Activated CD8-positive, alpha-beta T cell treated with anti-CD3 and anti-CD28 coated beads, Interleukin-2, amount 10 ng/mL, durations not matched to agents 7 days and 5 days (primary cell): Measurements from ENCODE around the gene COL4A4. TPM values are rescaled to one million over a fixed set of nuclear protein-coding genes. Genes with fewer than 3 reads are reported as not detected.
A peak's percentile ranks its signal among the peaks of the same experiment; 100 is the strongest.
"Not testable (repeated sequence)": the region's sequence is repeated elsewhere in the genome, so short reads cannot be mapped to it uniquely, and the experiment has no call there.

ENCODE experiments used
- ATAC-seq: fragments of 150-1000 bp; cut with Tn5 transposase; one replicate; pipeline ENCODE4 v1.10.0; 2021; ENCODE audit warnings: moderate library complexity
- CTCF ChIA-PET: fragments of 350-600 bp; sonication (Branson Sonifier 250); formaldehyde crosslinking; loops from one replicate; lab custom pipeline; 2021; ENCODE audit warnings: antibody characterized with exemption; lab: Charles Lee
- POLR2A ChIA-PET: fragments of 350-600 bp; sonication (Branson Sonifier 250); formaldehyde crosslinking; loops from one replicate; lab custom pipeline; 2021; ENCODE audit warnings: antibody characterized with exemption; lab: Charles Lee
- DNase-seq: peaks from one replicate; pipeline ENCODE4 v3.0.0-alpha.2; 2020
- H3K27ac Mint-ChIP-seq: one replicate; pipeline ENCODE4 v1.8.0; 2021; ENCODE audit warnings: mild to moderate bottlenecking, mixed read lengths
- H3K27me3 Mint-ChIP-seq: one replicate; pipeline ENCODE4 v1.8.0; 2021; ENCODE audit warnings: low read depth, mixed read lengths
- H3K36me3 Mint-ChIP-seq: one replicate; pipeline ENCODE4 v1.8.0; 2021; ENCODE audit warnings: low read depth, mixed read lengths
- H3K4me1 Mint-ChIP-seq: one replicate; pipeline ENCODE4 v1.8.0; 2021; ENCODE audit warnings: low read depth, mixed read lengths
- H3K4me3 Mint-ChIP-seq: one replicate; pipeline ENCODE4 v1.8.0; 2021; ENCODE audit warnings: mild to moderate bottlenecking, mixed read lengths
- H3K9me3 Mint-ChIP-seq: one replicate; pipeline ENCODE4 v1.8.0; 2022; ENCODE audit warnings: mixed read lengths; ENCODE audit not compliant: insufficient read depth
- total RNA-seq, 2 experiments: library from RNA; stranded (reverse); gene quantifications; one replicate each; pipeline ENCODE4 v1.2.3, GENCODE V29; 2021

COL4A4 gene
- total RNA-seq, 2 experiments from 2014 or later = not detected

DNA sequence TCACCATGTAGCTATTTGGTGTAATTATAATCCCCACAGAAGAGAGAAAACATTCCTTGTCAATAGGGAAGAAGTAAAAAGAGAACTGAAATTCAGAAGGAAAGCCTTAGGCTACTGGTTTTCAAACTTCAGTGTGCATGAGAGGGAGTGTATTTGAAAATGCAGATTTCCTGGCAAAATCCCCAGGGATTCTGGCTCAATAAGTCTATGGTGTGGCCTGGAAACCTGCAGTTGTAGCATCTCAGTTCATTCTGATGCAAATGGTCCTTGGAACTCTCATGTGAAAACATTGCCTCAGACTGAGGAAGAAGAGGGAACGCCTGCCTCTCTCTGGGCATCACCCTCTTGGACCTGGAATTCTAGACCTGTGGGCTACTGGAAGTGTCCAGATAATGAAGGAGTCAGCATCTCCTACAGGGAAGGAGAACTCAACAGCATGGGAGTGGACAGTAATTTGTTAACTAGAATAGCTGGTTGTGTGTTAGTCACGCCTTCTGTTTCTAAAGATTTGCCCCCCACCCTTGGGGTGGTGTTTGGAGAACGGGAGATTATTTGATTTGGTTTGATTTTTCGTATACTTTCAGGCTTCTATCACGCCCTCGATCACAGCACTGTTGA lies 21.7 kb upstream of the COL4A4 start:
- no peaks in the 10 kb centered on the region for H3K9me3 Mint-ChIP-seq
- no peaks in the 10 kb centered on the region for H3K4me1 Mint-ChIP-seq
- no peaks in the 10 kb centered on the region for H3K36me3 Mint-ChIP-seq
- H3K27ac Mint-ChIP-seq = no peak overlapping the region
- no peak overlapping the region for H3K4me3 Mint-ChIP-seq
- H3K27me3 Mint-ChIP-seq = peaks cover 13% of the 10 kb centered on the region
- ChIA-PET CTCF (interaction anchor here (1.5 kb wide), 1 partner anchor 48 kb away, joined by 3 read pairs; no protein-coding TSS in a partner anchor), POLR2A (no interaction called here)
- ATAC-seq (no peak), DNase-seq (no peak)

- H3K4me1 Mint-ChIP-seq = no peaks in the 10 kb centered on the region
- H3K9me3 Mint-ChIP-seq = no peaks in the 10 kb centered on the region
- H3K27me3 Mint-ChIP-seq = peaks cover 8% of the 10 kb centered on the region
- CTCF ChIA-PET = no interaction called here
- no peaks in the 10 kb centered on the region for H3K36me3 Mint-ChIP-seq
- no peak overlapping the region for H3K4me3 Mint-ChIP-seq
- no peak for DNase-seq
- no peak overlapping the region for H3K27ac Mint-ChIP-seq
- ATAC-seq = no peak
- POLR2A ChIA-PET = no interaction called here
Observed at GRCh38 chr2:227183657-227184367, 19.8 kb upstream of the COL4A4 start.

DNA sequence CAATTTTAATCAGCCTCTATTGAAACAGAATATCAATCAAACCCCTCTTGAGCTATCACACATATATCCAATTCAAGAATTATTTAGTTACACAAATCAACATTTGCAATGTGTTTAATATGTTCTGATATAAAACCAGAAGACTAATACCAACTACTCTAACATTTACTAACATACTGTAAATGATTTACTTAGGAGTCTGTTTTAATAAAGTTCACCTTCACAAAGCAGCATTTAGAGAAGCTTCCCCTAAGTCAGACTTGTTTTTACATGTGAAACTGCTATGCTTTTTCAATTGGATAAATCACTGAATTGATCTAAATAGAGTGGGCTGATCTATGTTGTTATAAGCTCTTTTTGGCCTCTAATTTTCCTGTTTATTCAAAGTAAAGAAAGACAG lies 18.8 kb upstream of the COL4A4 start:
- no peak overlapping the region for H3K27ac Mint-ChIP-seq
- peaks cover 6% of the 10 kb centered on the region for H3K27me3 Mint-ChIP-seq
- no peak for ATAC-seq

DNA sequence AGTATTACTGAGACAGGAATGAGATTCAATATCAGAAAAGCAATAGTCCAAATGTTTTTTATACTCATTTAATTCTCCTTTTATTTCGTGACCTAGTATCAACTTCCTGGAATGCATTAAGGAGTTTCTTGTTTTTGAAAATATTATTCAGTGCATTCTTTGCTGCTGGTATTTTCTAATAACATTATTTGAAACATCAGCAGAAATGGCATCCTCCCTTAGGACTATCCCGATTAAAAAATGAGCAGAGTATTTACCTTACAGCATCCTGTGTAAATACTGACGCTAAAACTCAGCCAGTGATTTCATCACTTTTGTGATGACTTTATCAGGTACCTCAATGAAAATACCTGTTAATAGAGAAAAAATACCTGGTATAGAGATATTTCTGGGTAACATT lies 16.8 kb upstream of the COL4A4 start:
- DNase-seq (no peak), ATAC-seq (no peak)
- Mint-ChIP-seq H3K4me3 (no peak overlapping the region), H3K27me3 (peaks cover 3% of the 10 kb centered on the region), H3K36me3 (no peaks in the 10 kb centered on the region), H3K4me1 (no peaks in the 10 kb centered on the region), H3K27ac (no peak overlapping the region), H3K9me3 (no peaks in the 10 kb centered on the region)
- ChIA-PET POLR2A (no interaction called here), CTCF (no interaction called here)

More for the DNA sequence above, 18.8 kb upstream of the COL4A4 start:
- CTCF ChIA-PET = interaction anchor here (1.1 kb wide), 1 partner anchor 56 kb away, joined by 3 read pairs; no protein-coding TSS in a partner anchor
- H3K4me3 Mint-ChIP-seq = no peak overlapping the region
- POLR2A ChIA-PET = no interaction called here
- DNase-seq = no peak
- H3K9me3 Mint-ChIP-seq = no peaks in the 10 kb centered on the region
- no peaks in the 10 kb centered on the region for H3K4me1 Mint-ChIP-seq
- no peaks in the 10 kb centered on the region for H3K36me3 Mint-ChIP-seq

DNA sequence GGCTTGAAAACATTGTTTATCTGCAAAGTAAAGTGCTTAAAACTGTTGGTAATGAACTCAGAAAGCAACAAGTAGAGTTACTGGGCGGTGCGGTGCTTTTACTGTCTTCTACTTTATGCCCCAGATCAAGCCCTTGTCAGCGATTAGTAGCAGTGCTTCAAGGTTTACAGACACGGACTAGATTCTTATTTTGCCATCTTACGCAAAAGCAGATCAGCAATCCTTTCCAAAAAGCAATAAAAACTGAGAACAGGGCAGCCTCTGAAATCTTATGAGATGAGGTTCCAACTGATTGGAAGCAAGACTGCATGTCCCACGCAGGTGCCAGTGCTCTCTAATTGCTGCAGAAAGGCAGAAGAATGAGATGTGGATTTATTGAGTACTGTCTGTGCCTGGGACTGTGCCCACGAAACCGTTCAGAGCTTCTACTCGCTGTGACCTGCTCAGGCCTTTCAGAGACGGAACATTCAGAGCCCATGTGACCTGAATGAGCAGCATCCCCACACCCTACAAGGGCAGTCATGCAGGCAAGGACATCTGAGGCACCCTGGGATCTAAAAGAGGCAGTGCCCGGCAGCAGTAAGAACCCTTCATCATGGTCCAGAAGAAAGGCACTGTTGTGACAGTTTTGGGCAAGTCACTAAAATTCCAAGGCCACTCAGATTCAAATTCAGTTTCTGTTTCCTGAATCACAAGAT lies 16.1 kb upstream of the COL4A4 start:
- CTCF ChIA-PET = no interaction called here
- Mint-ChIP-seq H3K4me1 (no peaks in the 10 kb centered on the region), H3K36me3 (no peaks in the 10 kb centered on the region), H3K27me3 (peaks cover 3% of the 10 kb centered on the region), H3K4me3 (no peak overlapping the region), H3K9me3 (no peaks in the 10 kb centered on the region), H3K27ac (no peak overlapping the region)
- ATAC-seq (no peak), DNase-seq (no peak)
- POLR2A ChIA-PET = no interaction called here

- CTCF ChIA-PET = no interaction called here
- DNase-seq (no peak), ATAC-seq (no peak)
- H3K36me3 Mint-ChIP-seq = no peaks in the 10 kb centered on the region
- POLR2A ChIA-PET = no interaction called here
- no peak overlapping the region for H3K4me3 Mint-ChIP-seq
- no peaks in the 10 kb centered on the region for H3K9me3 Mint-ChIP-seq
- H3K4me1 Mint-ChIP-seq = no peaks in the 10 kb centered on the region
- H3K27me3 Mint-ChIP-seq = peaks cover 3% of the 10 kb centered on the region
- no peak overlapping the region for H3K27ac Mint-ChIP-seq
Observed at GRCh38 chr2:227177592-227178336, 13.8 kb upstream of the COL4A4 start.

DNA sequence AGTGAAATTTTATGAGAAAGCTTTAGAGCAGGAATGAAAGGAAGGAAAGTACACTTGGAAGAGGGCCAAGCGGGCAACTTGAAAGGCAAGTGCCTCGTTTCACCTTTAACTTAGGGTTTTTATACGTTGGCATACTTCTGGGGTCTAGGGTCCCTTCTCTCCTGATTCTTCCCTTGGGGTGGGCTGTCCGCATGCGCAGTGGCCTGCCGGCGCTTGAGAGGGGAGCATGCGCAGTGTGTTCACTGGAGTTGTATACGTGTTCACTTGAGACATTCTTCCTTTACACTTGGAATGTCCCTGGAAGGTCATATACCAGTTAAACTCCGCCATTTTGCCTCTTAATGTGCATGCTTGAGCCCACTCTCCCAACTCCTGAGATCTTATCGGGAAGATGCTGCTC lies 7.8 kb upstream of the COL4A4 start:
- POLR2A ChIA-PET, H3K36me3 Mint-ChIP-seq, ATAC-seq, H3K27me3 Mint-ChIP-seq, DNase-seq, H3K4me3 Mint-ChIP-seq, H3K4me1 Mint-ChIP-seq, H3K27ac Mint-ChIP-seq, CTCF ChIA-PET, H3K9me3 Mint-ChIP-seq: not testable (repeated sequence)

- H3K4me3 Mint-ChIP-seq = peak overlapping the region; percentile 58
- no peak overlapping the region for H3K27ac Mint-ChIP-seq
- POLR2A ChIA-PET = no interaction called here
- CTCF ChIA-PET = no interaction called here
- no peaks in the 10 kb centered on the region for H3K9me3 Mint-ChIP-seq
- no peaks in the 10 kb centered on the region for H3K36me3 Mint-ChIP-seq
- H3K27me3 Mint-ChIP-seq = peaks cover 66% of the 10 kb centered on the region
- ATAC-seq = peak; percentile 69
- H3K4me1 Mint-ChIP-seq = peaks cover 9% of the 10 kb centered on the region
- peak; percentile 48 for DNase-seq
Observed at GRCh38 chr2:227164763-227165291, 822 bp upstream of the COL4A4 start.

- Mint-ChIP-seq H3K4me1 (peaks cover 9% of the 10 kb centered on the region), H3K36me3 (no peaks in the 10 kb centered on the region), H3K9me3 (no peaks in the 10 kb centered on the region), H3K4me3 (peak overlapping the region; percentile 61), H3K27me3 (peaks cover 74% of the 10 kb centered on the region), H3K27ac (no peak overlapping the region)
- CTCF ChIA-PET = interaction anchor here (0.8 kb wide), 1 partner anchor 75 kb away, joined by 3 read pairs; no protein-coding TSS in a partner anchor
- ATAC-seq (peak; percentile 8), DNase-seq (no peak)
- POLR2A ChIA-PET = no interaction called here
Observed at GRCh38 chr2:227163485-227163997, 464 bp downstream of the COL4A4 start.

DNA sequence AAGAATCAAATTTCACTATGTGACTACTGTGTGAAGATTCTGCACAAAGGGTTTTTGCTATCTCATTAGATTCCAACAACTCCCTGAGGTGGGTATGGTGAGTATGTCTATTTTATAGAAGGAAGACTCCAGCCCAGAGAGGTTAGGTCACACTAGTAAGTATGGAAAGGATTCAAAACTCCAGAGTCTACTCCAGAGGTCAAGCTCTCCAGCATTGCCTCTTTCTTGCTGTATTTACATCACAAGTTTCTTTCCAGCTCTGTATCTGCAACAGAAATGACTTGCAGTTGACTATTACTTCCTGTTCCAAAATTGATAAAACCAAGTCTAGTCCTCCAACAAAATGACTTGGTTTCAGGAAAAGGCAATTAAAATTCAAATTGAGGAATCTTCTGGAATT lies 2.1 kb downstream of the COL4A4 start:
- ATAC-seq (no peak), DNase-seq (no peak)
- Mint-ChIP-seq H3K27ac (no peak overlapping the region), H3K36me3 (no peaks in the 10 kb centered on the region), H3K4me1 (peaks cover 9% of the 10 kb centered on the region), H3K9me3 (no peaks in the 10 kb centered on the region), H3K4me3 (no peak overlapping the region), H3K27me3 (peaks cover 72% of the 10 kb centered on the region)
- POLR2A ChIA-PET = no interaction called here
- CTCF ChIA-PET = no interaction called here

- Mint-ChIP-seq H3K27me3 (peaks cover 60% of the 10 kb centered on the region), H3K9me3 (no peaks in the 10 kb centered on the region), H3K4me3 (no peak overlapping the region), H3K4me1 (peaks cover 7% of the 10 kb centered on the region), H3K27ac (no peak overlapping the region), H3K36me3 (no peaks in the 10 kb centered on the region)
- ChIA-PET POLR2A (no interaction called here), CTCF (no interaction called here)
- ATAC-seq (no peak), DNase-seq (no peak)
Observed at GRCh38 chr2:227160164-227160563, 3.8 kb downstream of the COL4A4 start.
